Activated CD8-positive, alpha-beta memory T cell treated with anti-CD3 and anti-CD28 coated beads for 36 hours (primary cell): ENCODE measurements around the gene SCIN. TPM values are rescaled to one million over a fixed set of nuclear protein-coding genes. Genes with fewer than 3 reads are reported as not detected.

ENCODE experiments used
- CTCF ChIA-PET: fragments of 350-600 bp; sonication (Branson Sonifier 250); formaldehyde crosslinking; loops from one replicate; lab custom pipeline; 2021; ENCODE audit warnings: antibody characterized with exemption; lab: Charles Lee
- POLR2A ChIA-PET: fragments of 350-600 bp; sonication (Branson Sonifier 250); formaldehyde crosslinking; loops from one replicate; lab custom pipeline; 2021; ENCODE audit warnings: antibody characterized with exemption; lab: Charles Lee
- total RNA-seq, 2 experiments: library from RNA; stranded (reverse); gene quantifications; one replicate each; pipeline ENCODE4 v1.2.3, GENCODE V29; 2021

Gene SCIN
- total RNA-seq, 2 experiments from 2014 or later: 0.08 to 0.27 TPM

DNA sequence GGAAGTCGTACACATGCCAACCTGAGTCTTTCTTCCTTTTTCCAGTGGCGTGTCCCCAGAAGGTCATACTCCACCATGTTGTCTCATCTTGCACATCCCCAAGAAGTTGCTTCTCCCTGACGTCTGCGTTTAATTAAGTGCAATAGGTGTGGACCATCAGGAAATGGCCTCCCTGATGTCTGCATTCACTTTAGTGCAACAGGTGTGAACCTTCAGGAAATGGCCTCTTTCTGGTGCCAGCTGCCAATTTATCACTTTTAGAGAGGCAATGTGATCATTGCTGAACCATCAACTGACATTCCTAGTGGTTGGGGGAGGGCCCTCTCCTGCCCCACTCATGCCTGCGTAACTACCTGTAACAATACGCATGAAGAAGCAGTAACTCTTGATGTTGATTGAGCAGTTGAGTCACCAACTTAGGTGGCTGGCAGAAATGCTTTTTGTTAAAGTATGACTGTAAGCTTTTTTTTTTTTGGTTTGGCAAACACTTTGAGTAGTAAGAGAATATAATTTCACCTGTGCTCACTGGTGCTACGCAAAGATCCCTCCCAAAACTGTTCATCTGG, 25.8 kb downstream of the SCIN start:
- ChIA-PET CTCF (no interaction called here), POLR2A (no interaction called here)

DNA sequence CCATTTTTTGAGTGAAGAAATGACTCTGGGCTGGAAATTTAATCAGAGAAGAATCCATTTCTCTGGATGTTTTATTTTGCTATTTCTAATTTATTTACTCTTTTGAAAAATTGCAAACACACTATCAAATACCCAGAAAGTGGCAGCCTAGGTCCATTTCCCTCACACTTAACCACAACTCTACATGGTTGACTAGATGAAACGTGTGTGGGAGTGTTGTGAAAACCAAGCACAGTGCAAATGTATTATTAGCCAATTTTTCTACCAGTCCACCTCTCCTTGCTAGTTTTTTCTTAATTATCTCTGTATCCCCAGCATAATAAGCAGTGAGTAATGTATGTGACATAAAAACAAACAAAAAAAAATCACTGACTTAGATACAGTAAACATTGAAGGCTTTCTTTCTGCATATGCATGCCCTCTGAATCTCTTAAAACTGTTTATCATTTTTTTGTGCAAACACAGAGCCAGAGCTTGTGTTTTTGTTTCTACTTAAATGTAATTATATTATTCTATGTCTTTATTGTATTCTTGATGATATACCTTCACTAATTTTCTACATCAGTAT, 30.9 kb downstream of the SCIN start:
- ChIA-PET CTCF (no interaction called here), POLR2A (no interaction called here)

DNA sequence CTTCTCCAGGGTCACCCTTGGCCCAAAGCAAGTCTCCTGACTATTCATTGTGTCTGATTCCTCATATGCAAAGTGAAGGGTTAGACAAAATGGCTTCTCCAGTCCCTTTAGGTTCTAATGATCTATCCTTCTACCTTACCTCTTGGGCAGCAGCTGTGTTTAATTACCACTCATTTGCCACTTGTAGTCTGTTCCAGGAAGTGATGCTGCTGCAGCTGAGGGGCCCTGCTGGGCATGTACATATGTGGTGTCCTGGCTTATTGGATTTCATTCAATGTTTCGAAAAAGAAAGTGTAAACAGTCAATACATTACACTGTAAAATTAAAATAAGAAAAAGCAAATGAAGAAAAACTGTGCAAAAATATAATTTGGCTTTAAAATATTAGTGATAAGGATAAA, 36.6 kb downstream of the SCIN start:
- POLR2A ChIA-PET: no interaction called here
- CTCF ChIA-PET: no interaction called here

DNA sequence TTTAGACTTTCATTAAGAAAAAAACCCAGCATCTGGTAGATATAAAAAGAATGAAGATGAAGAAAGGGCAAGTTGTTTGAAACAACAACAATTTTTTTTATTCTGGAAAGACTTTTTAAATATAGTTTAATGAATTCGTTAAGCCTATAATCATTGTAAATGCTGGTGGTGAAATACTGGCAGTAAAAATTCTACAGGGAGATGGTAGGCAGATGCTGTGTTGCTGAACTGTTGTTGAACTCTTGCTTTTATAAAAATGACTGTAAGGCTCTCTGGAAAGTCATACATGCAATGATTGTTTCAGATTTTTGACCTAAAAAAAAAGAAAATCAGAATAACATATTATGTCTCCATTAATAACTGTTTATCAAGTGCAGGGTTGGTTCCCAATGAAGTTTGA, 39.0 kb downstream of the SCIN start:
- CTCF ChIA-PET: no interaction called here
- POLR2A ChIA-PET: no interaction called here

DNA sequence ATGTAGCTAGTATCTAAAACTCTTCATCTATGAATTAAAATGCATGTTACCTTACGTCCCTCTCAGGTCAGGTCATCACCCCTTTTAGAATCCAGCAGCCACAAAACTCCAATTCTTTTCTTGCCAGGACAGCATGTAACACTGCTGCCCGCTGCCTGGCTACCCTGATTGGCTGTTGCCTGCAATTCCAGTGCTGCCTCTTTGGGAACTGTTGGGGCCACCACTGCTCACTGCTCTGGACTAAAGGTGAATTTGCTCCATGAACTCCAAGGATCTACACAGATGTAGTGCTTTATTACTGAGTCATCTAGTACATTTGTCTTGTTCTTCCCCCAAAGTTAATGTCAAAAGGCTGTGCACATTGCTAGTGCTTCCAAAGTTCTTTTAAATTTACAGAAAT, 40.4 kb downstream of the SCIN start:
- POLR2A ChIA-PET: no interaction called here
- CTCF ChIA-PET: no interaction called here

DNA sequence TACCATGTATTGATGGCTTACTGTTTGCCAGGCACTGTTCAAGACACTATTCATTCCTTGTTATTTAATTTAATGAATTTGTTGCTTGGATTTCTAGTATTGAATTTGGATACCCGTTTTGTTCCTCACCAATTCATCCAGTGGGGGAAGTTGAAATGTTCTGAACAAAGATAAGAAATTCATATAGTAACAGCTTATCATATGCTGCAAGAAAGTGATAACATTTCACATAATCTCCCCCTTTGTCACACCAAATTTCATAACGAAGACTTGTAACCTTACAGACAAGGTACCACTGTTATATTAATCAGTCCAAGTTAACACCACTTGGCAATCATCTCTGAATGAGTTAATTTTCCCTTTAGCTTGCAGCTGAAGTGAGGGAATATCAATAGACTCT, 42.1 kb downstream of the SCIN start:
- ChIA-PET POLR2A (no interaction called here), CTCF (no interaction called here)

DNA sequence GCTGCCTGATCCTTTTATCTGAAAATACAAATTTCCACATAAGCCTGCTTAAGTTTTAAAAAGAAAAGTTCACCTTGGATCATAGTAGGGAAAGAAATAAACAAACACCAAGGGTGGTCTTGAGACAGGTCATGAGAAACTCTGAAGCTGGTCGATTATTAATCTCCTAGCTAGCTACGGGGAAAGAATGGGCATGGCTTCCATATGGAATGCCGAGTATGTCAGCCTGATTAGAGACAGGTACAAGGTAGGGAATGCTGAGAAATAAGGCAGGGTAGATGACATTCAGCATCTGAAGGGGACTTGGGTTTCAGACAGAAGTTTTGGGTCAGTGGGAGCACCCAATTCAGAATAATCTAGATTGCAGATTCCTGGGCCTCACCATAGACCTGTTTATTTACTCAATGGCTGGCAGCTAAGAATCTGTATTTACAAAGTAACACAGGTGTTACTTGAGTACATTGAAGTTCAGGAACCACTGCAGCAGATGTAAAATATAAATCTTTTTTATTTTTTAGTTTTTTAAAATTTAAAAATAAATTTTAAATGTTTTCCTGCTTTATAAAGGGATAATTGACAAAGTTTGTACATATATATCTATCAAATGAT, 49.0 kb downstream of the SCIN start:
- ChIA-PET POLR2A (no interaction called here), CTCF (interaction anchor here (1.6 kb wide), 1 partner anchor 95 kb away, joined by 3 read pairs; no protein-coding TSS in a partner anchor)

DNA sequence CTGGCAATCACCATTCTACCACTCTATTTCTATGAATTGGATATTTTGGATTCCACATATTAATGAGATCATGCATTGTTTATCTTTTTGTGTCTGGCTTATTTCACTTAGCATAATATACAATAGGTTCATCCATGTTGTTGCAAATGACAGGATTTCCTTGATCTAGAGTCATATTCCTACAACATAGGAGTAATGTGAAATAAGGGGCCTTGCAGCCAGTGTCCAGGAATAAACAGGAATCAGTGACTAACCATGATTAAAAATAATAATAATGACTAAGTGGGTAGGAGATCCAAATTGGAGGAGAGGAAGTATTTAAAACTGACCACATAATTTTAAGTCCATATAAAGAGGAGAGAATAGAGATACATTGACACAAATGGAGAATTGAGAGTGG, 49.9 kb downstream of the SCIN start:
- CTCF ChIA-PET: interaction anchor here (1.6 kb wide), 1 partner anchor 95 kb away, joined by 3 read pairs; no protein-coding TSS in a partner anchor
- POLR2A ChIA-PET: no interaction called here

DNA sequence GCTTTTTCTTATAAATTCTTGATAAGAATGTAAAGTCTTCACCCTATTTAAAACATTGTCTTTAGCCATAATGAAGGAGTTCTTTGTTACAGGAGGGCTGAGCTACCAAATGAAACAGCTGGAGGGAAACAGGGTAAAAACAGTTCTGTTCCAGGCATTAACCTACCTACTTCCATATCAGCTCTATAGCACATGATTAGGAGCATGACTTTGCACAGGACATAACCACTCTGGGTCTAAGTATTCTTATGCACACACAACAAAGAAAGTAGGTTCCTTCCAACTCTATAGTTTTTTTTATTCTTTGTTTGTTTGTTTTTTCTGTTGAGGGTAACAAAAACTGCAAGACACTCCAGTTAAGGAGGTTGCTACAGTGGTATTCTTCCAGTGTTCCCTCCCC, 52.7 kb downstream of the SCIN start:
- ChIA-PET CTCF (interaction anchor here (0.6 to 1.5 kb wide), 3 partner anchors 24 to 98 kb away, joined by 3 to 4 read pairs (median 3); no protein-coding TSS in a partner anchor), POLR2A (no interaction called here)

DNA sequence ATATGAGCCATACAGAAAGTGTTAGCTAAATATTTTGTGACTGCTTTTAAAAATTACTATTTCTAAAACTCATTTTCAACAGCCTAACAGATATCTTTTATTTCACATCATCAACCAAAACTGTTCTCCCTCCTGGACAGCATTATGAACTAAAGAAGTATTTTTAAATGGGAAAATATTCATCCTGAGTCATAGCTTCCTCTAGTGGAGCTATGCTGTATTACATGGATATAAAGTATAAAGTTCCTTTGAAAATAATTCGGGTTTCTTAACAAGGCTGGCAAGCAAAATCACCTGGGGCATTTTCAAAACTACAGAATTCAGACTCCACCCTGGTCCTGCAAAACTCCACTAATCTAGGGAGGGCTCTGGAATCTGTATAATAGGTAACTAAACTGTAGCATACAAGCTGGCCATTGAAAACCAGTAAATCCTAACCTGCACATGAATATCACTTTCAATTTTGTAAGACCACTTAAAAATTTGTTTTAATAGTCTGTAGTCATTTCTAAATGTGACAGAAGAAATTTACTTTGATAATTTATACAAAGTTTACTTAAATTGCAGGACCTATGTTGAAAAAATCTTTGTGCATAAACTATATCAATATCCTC, 53.5 kb downstream of the SCIN start:
- ChIA-PET POLR2A (no interaction called here), CTCF (interaction anchor here (0.6 to 1.5 kb wide), 3 partner anchors 24 to 99 kb away, joined by 3 to 4 read pairs (median 3); no protein-coding TSS in a partner anchor)

DNA sequence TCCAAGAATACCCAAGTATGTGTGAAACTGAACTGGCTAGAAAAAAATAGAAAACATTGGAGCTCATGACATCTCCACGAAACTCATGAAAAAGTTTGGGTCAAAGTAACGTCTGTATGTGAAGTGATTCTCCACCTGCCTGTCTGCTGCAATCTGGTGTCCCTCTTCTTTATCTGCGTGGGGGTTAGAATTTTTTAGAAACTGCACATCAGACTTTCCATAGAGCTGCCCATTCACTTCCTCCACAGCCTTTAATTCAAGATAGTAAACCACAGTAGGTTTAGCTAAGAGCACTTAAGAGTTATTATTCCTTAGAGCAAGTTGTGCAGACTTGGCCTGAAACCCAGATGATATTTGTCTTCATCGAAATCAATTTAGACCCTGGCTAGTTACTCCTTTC, 55.3 kb downstream of the SCIN start:
- POLR2A ChIA-PET: no interaction called here
- CTCF ChIA-PET: interaction anchor here (0.6 to 1.6 kb wide), 2 partner anchors 10 to 13 kb away, joined by 3 to 4 read pairs; no protein-coding TSS in a partner anchor

DNA sequence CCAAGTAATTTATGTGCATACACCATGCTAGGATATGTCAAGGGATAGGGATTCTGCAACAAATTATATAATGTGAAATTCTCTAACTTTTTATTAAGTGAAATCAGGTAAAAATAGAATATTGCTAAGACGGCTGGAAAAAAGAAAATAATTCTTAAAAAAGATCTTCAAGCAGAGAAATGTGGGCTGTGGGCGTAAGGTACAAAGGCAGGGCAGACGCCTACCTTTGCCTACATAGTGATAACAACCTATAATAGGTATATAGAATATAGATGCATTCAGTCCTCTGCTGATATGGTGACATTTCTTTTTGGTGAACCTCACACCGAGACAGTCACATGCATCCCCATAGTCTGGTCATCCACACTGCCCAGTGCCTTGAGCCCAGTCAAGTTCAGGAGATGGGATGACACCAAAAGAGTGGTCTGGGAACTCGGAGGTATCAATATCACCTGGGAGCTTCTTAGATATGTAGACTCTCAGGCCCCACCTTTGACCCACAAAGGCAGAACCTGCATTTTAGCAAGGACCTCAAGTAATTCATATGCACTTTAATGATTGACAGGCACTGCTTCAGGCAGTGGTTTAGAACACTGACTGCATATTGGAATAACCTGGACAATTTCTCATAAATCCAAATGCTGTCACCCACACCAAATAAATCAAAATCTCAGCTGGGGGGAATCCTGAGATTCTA, 59.4 kb downstream of the SCIN start:
- POLR2A ChIA-PET: no interaction called here
- CTCF ChIA-PET: interaction anchor here (1.1 kb wide), 1 partner anchor 11 kb away, joined by 3 read pairs; no protein-coding TSS in a partner anchor

DNA sequence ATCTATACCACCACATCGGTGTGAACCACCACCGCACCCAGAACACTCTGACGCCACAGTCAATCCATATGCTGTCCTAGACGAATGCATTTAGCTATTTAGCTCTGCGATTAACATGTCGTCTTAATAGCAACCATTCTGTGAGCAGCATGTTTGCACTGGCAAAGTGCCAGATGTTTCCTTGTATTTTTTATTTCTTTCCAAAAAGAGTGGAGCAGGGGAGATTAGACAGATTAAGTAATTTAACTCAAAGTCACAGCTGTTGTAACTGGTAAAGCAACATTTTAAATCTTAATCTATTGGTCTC, 59.9 kb downstream of the SCIN start:
- ChIA-PET CTCF (interaction anchor here (1.1 kb wide), 1 partner anchor 11 kb away, joined by 3 read pairs; no protein-coding TSS in a partner anchor), POLR2A (no interaction called here)

DNA sequence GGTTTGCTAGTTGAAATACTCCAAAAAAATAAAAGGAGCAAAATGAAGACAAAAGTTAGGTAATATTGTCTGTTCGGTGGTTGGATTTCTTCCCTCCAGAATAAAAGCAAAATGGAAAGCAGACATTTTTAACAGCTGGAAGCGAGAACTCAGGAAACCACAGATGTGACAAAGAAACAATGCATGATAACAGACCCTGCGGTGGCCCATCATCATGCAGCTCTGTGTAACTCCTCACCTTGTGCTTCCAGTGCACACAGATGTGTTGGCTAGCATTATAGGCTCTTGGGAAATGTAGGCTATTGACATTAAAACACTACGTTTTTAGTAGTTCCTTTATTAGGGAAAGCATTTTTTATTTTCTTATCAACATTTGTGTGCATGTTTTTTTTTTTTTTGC, 63.1 kb downstream of the SCIN start:
- ChIA-PET POLR2A (no interaction called here), CTCF (interaction anchor here (0.7 kb wide), 2 partner anchors 53 to 158 kb away, joined by 3 read pairs; no protein-coding TSS in a partner anchor)

DNA sequence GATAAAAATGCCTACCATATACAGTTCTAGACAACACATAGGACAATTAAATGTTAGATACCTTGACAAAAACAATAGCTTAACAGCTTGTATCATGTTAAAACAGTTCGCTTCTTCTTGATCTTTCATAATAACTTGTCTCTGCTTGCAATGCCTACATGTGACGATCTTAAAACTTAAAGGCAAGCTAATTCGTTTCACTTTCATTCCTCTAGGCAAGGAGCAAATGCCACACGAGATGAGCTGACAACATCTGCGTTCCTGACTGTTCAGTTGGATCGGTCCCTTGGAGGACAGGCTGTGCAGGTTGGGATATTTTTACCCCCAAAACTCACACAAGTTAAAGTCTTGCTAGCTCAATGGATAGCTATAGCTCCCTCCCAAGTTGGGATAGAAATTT, 65.3 kb downstream of the SCIN start:
- CTCF ChIA-PET: interaction anchor here (0.7 kb wide), 3 partner anchors 10 to 564 kb away, joined by 3 to 4 read pairs (median 3); no protein-coding TSS in a partner anchor
- POLR2A ChIA-PET: no interaction called here

DNA sequence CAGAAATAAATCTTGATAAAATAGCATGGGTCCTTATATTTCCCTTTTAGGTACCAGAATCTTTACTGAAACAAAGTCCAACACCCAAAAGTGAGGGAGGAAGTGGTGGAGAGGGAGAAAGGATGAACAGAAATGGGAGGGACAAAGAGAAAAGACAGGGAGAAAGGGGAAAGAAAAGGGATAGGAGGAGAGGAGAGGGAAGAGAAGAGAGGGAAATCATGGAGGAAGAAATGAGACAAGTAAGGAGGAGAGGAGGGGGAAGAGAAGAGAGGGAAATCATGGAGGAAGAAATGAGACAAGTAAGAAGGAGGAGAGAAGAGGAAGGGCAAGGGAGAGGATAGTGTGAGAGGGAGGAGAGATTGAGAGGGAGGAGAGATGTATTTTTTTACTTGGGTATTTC, 66.8 kb downstream of the SCIN start:
- ChIA-PET CTCF (no interaction called here), POLR2A (no interaction called here)

DNA sequence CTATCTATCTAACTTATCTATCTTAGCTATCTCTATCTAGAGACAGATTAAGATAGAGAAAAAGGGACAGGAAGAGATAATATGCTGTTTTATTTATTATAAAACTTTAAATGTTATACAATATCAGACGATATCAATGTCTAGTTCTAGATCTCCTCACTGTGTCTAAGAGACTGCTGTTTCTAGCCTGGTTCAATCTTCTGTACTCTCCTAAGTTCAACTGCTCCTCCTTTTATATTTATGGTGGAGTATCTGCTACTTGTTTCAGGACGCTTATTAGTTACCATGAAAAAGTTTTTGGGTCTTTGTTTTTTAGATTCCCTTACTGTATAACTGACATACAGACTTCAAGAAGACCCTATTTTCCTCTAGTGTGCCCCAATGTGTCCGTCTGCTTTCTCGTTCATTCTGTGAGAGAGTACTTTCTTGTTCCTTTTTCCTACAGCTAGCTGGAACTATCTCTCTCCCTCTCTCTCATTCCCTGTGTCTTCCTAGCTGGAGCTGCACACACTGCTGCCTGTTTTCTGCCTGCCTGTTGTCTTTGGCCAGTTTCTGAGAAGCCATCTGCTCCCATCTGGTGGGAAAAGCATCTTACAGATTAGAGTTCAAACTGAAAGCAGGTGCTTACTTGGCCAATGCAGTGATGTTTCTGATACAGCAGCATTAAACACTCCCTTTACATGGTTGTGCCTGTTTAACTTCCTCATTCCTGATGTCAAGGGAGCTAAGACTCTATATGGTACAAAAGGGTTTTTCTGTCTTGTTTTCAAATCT, 67.5 kb downstream of the SCIN start:
- ChIA-PET CTCF (interaction anchor here (0.7 to 1.5 kb wide), 3 partner anchors 12 to 49 kb away, joined by 3 read pairs; no protein-coding TSS in a partner anchor), POLR2A (no interaction called here)

DNA sequence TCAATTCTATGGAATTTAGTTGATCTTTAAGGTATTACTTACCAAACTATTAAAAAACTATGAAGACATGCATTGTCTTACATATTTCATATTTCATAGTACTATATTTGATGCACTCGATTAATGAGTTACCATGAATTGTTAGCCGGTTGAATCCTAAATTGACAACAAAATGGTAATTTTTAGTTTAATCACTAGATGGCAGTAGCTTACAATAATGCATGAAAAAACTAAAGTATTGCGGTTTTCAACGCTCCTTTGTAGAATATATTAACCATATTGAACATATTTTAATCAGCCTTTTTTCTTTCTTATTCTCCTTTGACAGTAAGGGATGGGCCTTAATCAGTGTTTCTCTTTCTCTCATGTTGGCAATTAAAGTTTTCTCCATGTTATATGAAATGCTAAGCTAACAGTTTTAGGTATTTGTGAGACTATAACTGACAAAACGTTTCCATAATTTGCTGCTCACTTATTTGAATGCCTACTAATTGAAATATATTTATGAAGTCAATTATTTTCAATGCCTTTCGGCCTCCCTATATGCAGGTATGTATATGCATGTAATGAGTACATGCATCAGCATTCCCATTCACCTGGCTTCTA, 68.4 kb downstream of the SCIN start:
- POLR2A ChIA-PET: no interaction called here
- CTCF ChIA-PET: interaction anchor here (0.7 to 1.5 kb wide), 3 partner anchors 13 to 48 kb away, joined by 3 read pairs; no protein-coding TSS in a partner anchor
